SK-N-SH treated with all-trans-retinoic acid at 6 μM for 48 hours (cell line): ENCODE measurements around the gene NPC1.

Source experiments
- ATAC-seq: fragments of 200-7000 bp; cut with Tn5 transposase; 3 replicates; pipeline ENCODE4 v1.9.1; 2020; ENCODE audit warnings: mild to moderate bottlenecking, moderate library complexity
- ARNTL ChIP-seq: fragments of 450-650 bp; formaldehyde crosslinking; IDR thresholded peaks from 2 replicates; pipeline ENCODE4 v1.5.0; 2020; ENCODE audit warnings: low read depth, mild to moderate bottlenecking, moderate library complexity, borderline replicate concordance
- BACH2 ChIP-seq: fragments of 250-450 bp; sonication (Bioruptor Pico); IDR thresholded peaks from 2 replicates; pipeline ENCODE4 v1.9.0; 2021; ENCODE audit warnings: mild to moderate bottlenecking, borderline replicate concordance
- ESRRG ChIP-seq: fragments of 250-450 bp; sonication (Bioruptor Pico); IDR thresholded peaks from 2 replicates; pipeline ENCODE4 v1.6.1; 2021; ENCODE audit warnings: mild to moderate bottlenecking
- GLIS3 ChIP-seq: fragments of 250-450 bp; sonication (Bioruptor Pico); IDR thresholded peaks from 2 replicates; pipeline ENCODE4 v1.5.0; 2020; ENCODE audit warnings: mild to moderate bottlenecking, moderate library complexity
- OSR1 ChIP-seq: fragments of 250-450 bp; sonication (Bioruptor Pico); IDR thresholded peaks from 2 replicates; pipeline ENCODE4 v1.8.0; 2022; ENCODE audit warnings: moderate library complexity, mild to moderate bottlenecking, inconsistent platforms
- PPARA ChIP-seq: fragments of 250-450 bp; sonication (Bioruptor Pico); IDR thresholded peaks from 2 replicates; pipeline ENCODE4 v1.5.0; 2020; ENCODE audit warnings: mild to moderate bottlenecking, borderline replicate concordance
- RARB ChIP-seq: fragments of 250-450 bp; sonication (Bioruptor Pico); IDR thresholded peaks from 2 replicates; pipeline ENCODE4 v1.8.0; 2021; ENCODE audit warnings: mild to moderate bottlenecking, moderate library complexity
- SNAI2 ChIP-seq: fragments of 250-450 bp; sonication (Bioruptor Pico); IDR thresholded peaks from 2 replicates; pipeline ENCODE4 v1.5.0; 2020; ENCODE audit warnings: mild to moderate bottlenecking, moderate library complexity
- TCF4 ChIP-seq: fragments of 250-450 bp; sonication (Bioruptor Pico); IDR thresholded peaks from 2 replicates; pipeline ENCODE4 v1.8.0; 2021; ENCODE audit warnings: mild to moderate bottlenecking, moderate library complexity, borderline replicate concordance
- TOX ChIP-seq: fragments of 250-450 bp; sonication (Bioruptor Pico); IDR thresholded peaks from 2 replicates; pipeline ENCODE4 v1.8.0; 2021; ENCODE audit warnings: mild to moderate bottlenecking, moderate library complexity, borderline replicate concordance
- ZFP3 ChIP-seq: fragments of 250-450 bp; sonication (Bioruptor Pico); IDR thresholded peaks from 2 replicates; pipeline ENCODE4 v1.5.0; 2020; ENCODE audit warnings: mild to moderate bottlenecking, moderate library complexity
- ZFP30 ChIP-seq: fragments of 450-650 bp; formaldehyde crosslinking; IDR thresholded peaks from 2 replicates; pipeline ENCODE4 v1.5.0; 2022; ENCODE audit warnings: mild to moderate bottlenecking, moderate library complexity
- ZNF565 ChIP-seq: fragments of 450-650 bp; formaldehyde crosslinking; conservative IDR thresholded peaks from 2 replicates; pipeline ENCODE4 v1.5.0; 2020; ENCODE audit warnings: low read depth, mild to moderate bottlenecking, moderate library complexity
- ZNF70 ChIP-seq: fragments of 450-650 bp; formaldehyde crosslinking; IDR thresholded peaks from 2 replicates; pipeline ENCODE4 v1.5.0; 2020; ENCODE audit warnings: mild to moderate bottlenecking, moderate library complexity
- ZNF8 ChIP-seq: fragments of 450-650 bp; formaldehyde crosslinking; IDR thresholded peaks from 2 replicates; pipeline ENCODE4 v1.5.0; 2020; ENCODE audit warnings: mild to moderate bottlenecking, moderate library complexity
- TF ChIP-seq, protein P1 (sequence below): fragments of 250-450 bp; sonication (Bioruptor Pico); IDR thresholded peaks from 2 replicates; pipeline ENCODE4 v1.8.0; 2021; ENCODE audit warnings: low read depth, mild to moderate bottlenecking, moderate library complexity, borderline replicate concordance
- TF ChIP-seq, protein P2 (sequence below): fragments of 250-450 bp; sonication (Bioruptor Pico); IDR thresholded peaks from 2 replicates; pipeline ENCODE4 v1.5.0; 2020; ENCODE audit warnings: mild to moderate bottlenecking, moderate library complexity
- TF ChIP-seq, protein P3 (sequence below): fragments of 250-450 bp; sonication (Bioruptor Pico); IDR thresholded peaks from 2 replicates; pipeline ENCODE4 v1.5.1; 2021; ENCODE audit warnings: mild to moderate bottlenecking, moderate library complexity
- TF ChIP-seq, protein P4 (sequence below): fragments of 250-450 bp; sonication (Bioruptor Pico); IDR thresholded peaks from 2 replicates; pipeline ENCODE4 v1.5.1; 2020; ENCODE audit warnings: low read depth, mild to moderate bottlenecking, moderate library complexity
- TF ChIP-seq, protein P5 (sequence below): fragments of 250-450 bp; sonication (Bioruptor Pico); IDR thresholded peaks from 2 replicates; pipeline ENCODE4 v1.8.0; 2020; ENCODE audit warnings: mild to moderate bottlenecking, moderate library complexity, borderline replicate concordance

NPC1 gene

DNA sequence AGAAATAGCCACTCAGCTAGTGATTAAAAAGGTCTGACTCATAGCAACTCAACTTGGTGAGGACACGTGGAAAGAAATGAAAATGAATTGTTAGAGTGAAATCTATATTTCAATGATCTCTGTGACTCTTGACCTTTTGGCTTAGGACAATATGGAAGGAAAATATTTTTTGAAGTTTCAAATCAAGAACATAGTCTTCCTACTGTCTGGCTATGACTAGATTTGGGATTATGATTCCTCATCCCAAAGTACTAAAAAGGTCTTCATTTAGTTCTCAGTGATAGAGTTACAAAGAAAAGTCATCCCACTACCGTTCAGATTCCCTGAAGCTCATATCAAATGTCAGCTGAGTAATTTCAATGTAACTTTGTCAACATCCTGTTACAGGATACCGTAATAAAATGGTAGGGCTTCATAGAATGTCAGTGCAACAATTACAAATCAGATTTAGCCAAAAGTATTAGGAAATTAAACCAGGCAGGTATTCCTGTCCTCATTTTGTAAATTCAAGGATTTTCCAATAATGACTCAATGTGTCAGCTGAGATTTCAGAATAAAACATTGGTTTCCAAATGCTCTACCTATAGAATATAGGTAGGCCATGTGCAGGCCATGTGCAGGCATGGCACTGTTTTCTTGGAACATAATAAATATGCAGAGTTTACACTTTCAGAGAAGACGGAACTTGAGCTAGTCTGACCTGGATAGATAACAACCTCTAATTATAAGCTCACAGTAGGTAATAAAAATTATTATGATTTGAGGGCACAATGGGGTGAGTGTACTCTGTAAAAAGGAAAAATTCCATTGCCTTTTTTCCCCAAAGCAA lies 40.4 kb upstream of the NPC1 start (continued):
- no peak for TF ChIP-seq TCF4

DNA sequence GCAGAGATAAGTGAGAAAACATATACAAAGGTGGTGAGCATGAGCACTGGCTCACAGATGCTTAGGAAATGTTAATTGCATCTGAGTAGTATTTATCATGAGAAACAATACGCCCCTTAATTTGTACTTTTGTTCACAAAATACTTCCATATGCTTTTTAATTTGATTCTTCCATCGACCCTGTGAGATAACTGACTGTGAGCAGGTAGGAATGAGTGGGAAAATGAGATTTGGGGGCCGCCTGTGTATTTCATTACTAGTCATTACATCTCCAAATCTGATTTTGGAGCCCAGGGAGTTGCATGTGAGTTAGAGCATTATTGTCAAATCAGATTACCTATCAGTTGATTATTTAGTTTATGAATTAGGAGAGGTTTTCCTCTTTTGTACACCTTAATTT lies 36.7 kb upstream of the NPC1 start:
- no peak for ATAC-seq
- TF ChIP-seq TCF4: peak; percentile 100
- TF ChIP-seq, protein P1, sequence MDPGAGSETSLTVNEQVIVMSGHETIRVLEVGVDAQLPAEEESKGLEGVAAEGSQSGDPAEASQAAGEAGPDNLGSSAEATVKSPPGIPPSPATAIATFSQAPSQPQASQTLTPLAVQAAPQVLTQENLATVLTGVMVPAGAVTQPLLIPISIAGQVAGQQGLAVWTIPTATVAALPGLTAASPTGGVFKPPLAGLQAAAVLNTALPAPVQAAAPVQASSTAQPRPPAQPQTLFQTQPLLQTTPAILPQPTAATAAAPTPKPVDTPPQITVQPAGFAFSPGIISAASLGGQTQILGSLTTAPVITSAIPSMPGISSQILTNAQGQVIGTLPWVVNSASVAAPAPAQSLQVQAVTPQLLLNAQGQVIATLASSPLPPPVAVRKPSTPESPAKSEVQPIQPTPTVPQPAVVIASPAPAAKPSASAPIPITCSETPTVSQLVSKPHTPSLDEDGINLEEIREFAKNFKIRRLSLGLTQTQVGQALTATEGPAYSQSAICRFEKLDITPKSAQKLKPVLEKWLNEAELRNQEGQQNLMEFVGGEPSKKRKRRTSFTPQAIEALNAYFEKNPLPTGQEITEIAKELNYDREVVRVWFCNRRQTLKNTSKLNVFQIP: no peak
- TF ChIP-seq PPARA (CRISPR knock-in tag): peak; percentile 83; the same call in 1 of the 2 replicates
- no peak for TF ChIP-seq ZNF70 (CRISPR knock-in tag)
- no peak for TF ChIP-seq ZNF8
- no peak for TF ChIP-seq OSR1
- TF ChIP-seq, protein P2, sequence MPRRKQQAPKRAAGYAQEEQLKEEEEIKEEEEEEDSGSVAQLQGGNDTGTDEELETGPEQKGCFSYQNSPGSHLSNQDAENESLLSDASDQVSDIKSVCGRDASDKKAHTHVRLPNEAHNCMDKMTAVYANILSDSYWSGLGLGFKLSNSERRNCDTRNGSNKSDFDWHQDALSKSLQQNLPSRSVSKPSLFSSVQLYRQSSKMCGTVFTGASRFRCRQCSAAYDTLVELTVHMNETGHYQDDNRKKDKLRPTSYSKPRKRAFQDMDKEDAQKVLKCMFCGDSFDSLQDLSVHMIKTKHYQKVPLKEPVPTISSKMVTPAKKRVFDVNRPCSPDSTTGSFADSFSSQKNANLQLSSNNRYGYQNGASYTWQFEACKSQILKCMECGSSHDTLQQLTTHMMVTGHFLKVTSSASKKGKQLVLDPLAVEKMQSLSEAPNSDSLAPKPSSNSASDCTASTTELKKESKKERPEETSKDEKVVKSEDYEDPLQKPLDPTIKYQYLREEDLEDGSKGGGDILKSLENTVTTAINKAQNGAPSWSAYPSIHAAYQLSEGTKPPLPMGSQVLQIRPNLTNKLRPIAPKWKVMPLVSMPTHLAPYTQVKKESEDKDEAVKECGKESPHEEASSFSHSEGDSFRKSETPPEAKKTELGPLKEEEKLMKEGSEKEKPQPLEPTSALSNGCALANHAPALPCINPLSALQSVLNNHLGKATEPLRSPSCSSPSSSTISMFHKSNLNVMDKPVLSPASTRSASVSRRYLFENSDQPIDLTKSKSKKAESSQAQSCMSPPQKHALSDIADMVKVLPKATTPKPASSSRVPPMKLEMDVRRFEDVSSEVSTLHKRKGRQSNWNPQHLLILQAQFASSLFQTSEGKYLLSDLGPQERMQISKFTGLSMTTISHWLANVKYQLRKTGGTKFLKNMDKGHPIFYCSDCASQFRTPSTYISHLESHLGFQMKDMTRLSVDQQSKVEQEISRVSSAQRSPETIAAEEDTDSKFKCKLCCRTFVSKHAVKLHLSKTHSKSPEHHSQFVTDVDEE (CRISPR knock-in tag): peak; percentile 96; the same call in 1 of the 2 replicates
- no peak for TF ChIP-seq TOX
- no peak for TF ChIP-seq ZNF565 (CRISPR knock-in tag)
- no peak for TF ChIP-seq ARNTL (CRISPR knock-in tag)
- no peak for TF ChIP-seq BACH2
- TF ChIP-seq ESRRG (CRISPR knock-in tag): no peak
- TF ChIP-seq, protein P3, sequence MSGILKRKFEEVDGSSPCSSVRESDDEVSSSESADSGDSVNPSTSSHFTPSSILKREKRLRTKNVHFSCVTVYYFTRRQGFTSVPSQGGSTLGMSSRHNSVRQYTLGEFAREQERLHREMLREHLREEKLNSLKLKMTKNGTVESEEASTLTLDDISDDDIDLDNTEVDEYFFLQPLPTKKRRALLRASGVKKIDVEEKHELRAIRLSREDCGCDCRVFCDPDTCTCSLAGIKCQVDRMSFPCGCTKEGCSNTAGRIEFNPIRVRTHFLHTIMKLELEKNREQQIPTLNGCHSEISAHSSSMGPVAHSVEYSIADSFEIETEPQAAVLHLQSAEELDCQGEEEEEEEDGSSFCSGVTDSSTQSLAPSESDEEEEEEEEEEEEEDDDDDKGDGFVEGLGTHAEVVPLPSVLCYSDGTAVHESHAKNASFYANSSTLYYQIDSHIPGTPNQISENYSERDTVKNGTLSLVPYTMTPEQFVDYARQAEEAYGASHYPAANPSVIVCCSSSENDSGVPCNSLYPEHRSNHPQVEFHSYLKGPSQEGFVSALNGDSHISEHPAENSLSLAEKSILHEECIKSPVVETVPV (CRISPR knock-in tag): peak; percentile 91
- TF ChIP-seq GLIS3 (CRISPR knock-in tag): no peak
- TF ChIP-seq, protein P4, sequence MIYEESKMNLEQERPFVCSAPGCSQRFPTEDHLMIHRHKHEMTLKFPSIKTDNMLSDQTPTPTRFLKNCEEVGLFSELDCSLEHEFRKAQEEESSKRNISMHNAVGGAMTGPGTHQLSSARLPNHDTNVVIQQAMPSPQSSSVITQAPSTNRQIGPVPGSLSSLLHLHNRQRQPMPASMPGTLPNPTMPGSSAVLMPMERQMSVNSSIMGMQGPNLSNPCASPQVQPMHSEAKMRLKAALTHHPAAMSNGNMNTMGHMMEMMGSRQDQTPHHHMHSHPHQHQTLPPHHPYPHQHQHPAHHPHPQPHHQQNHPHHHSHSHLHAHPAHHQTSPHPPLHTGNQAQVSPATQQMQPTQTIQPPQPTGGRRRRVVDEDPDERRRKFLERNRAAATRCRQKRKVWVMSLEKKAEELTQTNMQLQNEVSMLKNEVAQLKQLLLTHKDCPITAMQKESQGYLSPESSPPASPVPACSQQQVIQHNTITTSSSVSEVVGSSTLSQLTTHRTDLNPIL: peak; percentile 40; the same call in 1 of the 2 replicates
- TF ChIP-seq, protein P5, sequence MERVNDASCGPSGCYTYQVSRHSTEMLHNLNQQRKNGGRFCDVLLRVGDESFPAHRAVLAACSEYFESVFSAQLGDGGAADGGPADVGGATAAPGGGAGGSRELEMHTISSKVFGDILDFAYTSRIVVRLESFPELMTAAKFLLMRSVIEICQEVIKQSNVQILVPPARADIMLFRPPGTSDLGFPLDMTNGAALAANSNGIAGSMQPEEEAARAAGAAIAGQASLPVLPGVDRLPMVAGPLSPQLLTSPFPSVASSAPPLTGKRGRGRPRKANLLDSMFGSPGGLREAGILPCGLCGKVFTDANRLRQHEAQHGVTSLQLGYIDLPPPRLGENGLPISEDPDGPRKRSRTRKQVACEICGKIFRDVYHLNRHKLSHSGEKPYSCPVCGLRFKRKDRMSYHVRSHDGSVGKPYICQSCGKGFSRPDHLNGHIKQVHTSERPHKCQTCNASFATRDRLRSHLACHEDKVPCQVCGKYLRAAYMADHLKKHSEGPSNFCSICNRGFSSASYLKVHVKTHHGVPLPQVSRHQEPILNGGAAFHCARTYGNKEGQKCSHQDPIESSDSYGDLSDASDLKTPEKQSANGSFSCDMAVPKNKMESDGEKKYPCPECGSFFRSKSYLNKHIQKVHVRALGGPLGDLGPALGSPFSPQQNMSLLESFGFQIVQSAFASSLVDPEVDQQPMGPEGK (CRISPR knock-in tag): no peak
- no peak for TF ChIP-seq SNAI2
- TF ChIP-seq ZFP3 (CRISPR knock-in tag): no peak
- TF ChIP-seq ZFP30 (CRISPR knock-in tag): no peak
- no peak for TF ChIP-seq RARB (CRISPR knock-in tag)

DNA sequence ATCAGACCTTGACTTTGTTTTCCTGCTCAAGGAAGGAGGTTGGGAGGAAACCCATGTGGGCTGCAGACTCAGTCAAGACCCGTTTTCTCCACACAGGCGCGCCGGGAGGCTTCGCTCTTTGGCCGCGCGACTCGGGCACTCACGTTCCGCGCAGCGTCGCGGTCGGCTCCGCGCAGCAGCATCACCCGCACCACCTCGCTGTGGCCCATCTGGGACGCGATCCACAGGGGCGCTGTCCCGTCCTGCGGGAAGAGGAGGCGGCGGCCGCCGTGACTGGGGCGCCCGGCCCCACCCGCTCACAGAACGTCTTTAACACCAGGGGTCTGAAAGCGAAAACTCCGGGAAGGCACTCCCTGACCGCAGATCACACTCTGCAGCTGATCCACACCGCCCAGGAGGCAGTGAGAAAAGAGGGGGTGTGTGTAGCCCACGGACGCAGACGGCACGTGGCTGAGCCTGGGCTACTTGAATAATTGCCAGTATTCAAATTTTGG lies 33.1 kb upstream of the NPC1 start:
- ATAC-seq: no peak
- TF ChIP-seq ZNF8 (no peak), GLIS3 (CRISPR knock-in tag) (no peak)
- TF ChIP-seq, protein P4: no peak
- TF ChIP-seq, all 23 proteins: peak for 0
